Measurements from ENCODE around the gene ENGASE.

The ENGASE gene

GRCh38 chr17:79074649-79075445 is at the start of gene ENGASE:
Gene ENGASE (plus strand): TSS chr17:79074824. CDS start chr17:79074945, 121 bp downstream.
- Histone ChIP-seq H3K4me3 (ENCODE audit: insufficient read depth, low read length, poor library complexity, severe bottlenecking) (no peak within 1 kb of the TSS), H2AFZ (ENCODE audit: low read depth, low read length, severe bottlenecking) (no peak within 1 kb of the TSS), H3K79me2 (ENCODE audit: insufficient read depth, low read length) (no peaks in the 10 kb centered on the region), H3K27me3 (ENCODE audit: low read length) (no peaks in the 10 kb centered on the region), H3K4me2 (ENCODE audit: low read depth, low read length, poor library complexity, severe bottlenecking) (no peak within 1 kb of the TSS), H3K9me2 (replicated peaks; ENCODE audit: insufficient read depth, low read length) (no peaks in the 10 kb centered on the region), H4K20me1 (ENCODE audit: low read depth, low read length) (no peaks in the 10 kb centered on the region), H3K9me3 (ENCODE audit: insufficient read depth, low read length) (no peaks in the 10 kb centered on the region), H3K9ac (ENCODE audit: low read length) (no peak within 1 kb of the TSS), H3K36me3 (ENCODE audit: low read length) (no peaks in the 10 kb centered on the region), H3F3A (ENCODE audit: insufficient read depth) (no peaks in the 10 kb centered on the region), H3K27ac (ENCODE audit: low read depth, low read length) (no peak within 1 kb of the TSS)
- TF ChIP-seq CTCF (IDR thresholded peaks at IDR 0.05; ENCODE audit: insufficient read depth, low read length, poor library complexity, severe bottlenecking), result no peak
- no peak for TF ChIP-seq EZH2phosphoT487 (conservative IDR thresholded peaks at IDR 0.05; ENCODE audit: low read length)

GRCh38 chr17:79024901-79025737 is 49.5 kb upstream of the ENGASE start:
- no peak for TF ChIP-seq EZH2phosphoT487 (conservative IDR thresholded peaks at IDR 0.05; ENCODE audit: low read length)
- TF ChIP-seq CTCF (IDR thresholded peaks at IDR 0.05; ENCODE audit: insufficient read depth, low read length, poor library complexity, severe bottlenecking), result no peak
- no peaks in the 10 kb centered on the region for H3K9me3 ChIP-seq (ENCODE audit: insufficient read depth, low read length)
- no peaks in the 10 kb centered on the region for H3K9me2 ChIP-seq (replicated peaks; ENCODE audit: insufficient read depth, low read length)
- H3K27ac ChIP-seq (ENCODE audit: low read depth, low read length), result no peak overlapping the region
- H3F3A ChIP-seq (ENCODE audit: insufficient read depth), result no peaks in the 10 kb centered on the region
- H3K36me3 ChIP-seq (ENCODE audit: low read length), result no peaks in the 10 kb centered on the region
- H3K79me2 ChIP-seq (ENCODE audit: insufficient read depth, low read length), result no peaks in the 10 kb centered on the region
- H4K20me1 ChIP-seq (ENCODE audit: low read depth, low read length), result no peaks in the 10 kb centered on the region
- H3K9ac ChIP-seq (ENCODE audit: low read length), result no peak overlapping the region
- H2AFZ ChIP-seq (ENCODE audit: low read depth, low read length, severe bottlenecking), result no peak overlapping the region
- H3K4me3 ChIP-seq (ENCODE audit: insufficient read depth, low read length, poor library complexity, severe bottlenecking), result no peak overlapping the region
- no peak overlapping the region for H3K4me2 ChIP-seq (ENCODE audit: low read depth, low read length, poor library complexity, severe bottlenecking)
- H3K27me3 ChIP-seq (ENCODE audit: low read length), result no peaks in the 10 kb centered on the region

- Histone ChIP-seq H3K27me3 (ENCODE audit: low read length) (no peaks in the 10 kb centered on the region), H3K9me2 (replicated peaks; ENCODE audit: insufficient read depth, low read length) (no peaks in the 10 kb centered on the region), H3K4me2 (ENCODE audit: low read depth, low read length, poor library complexity, severe bottlenecking) (no peak overlapping the region), H3K4me3 (ENCODE audit: insufficient read depth, low read length, poor library complexity, severe bottlenecking) (no peak overlapping the region), H3K9ac (ENCODE audit: low read length) (no peak overlapping the region), H3K27ac (ENCODE audit: low read depth, low read length) (no peak overlapping the region), H3K36me3 (ENCODE audit: low read length) (no peaks in the 10 kb centered on the region), H3K9me3 (ENCODE audit: insufficient read depth, low read length) (no peaks in the 10 kb centered on the region), H3F3A (ENCODE audit: insufficient read depth) (no peaks in the 10 kb centered on the region), H4K20me1 (ENCODE audit: low read depth, low read length) (no peaks in the 10 kb centered on the region), H3K79me2 (ENCODE audit: insufficient read depth, low read length) (no peaks in the 10 kb centered on the region), H2AFZ (ENCODE audit: low read depth, low read length, severe bottlenecking) (no peak overlapping the region)
- TF ChIP-seq CTCF (IDR thresholded peaks at IDR 0.05; ENCODE audit: insufficient read depth, low read length, poor library complexity, severe bottlenecking) (no peak), EZH2phosphoT487 (conservative IDR thresholded peaks at IDR 0.05; ENCODE audit: low read length) (no peak)
Observed at GRCh38 chr17:79026376-79027273, 48.0 kb upstream of the ENGASE start.

Measured in SU-DHL-6 (cell line).